A549 (cell line): ENCODE data around the gene KCNAB2.
A peak's percentile ranks its signal among the peaks of the same experiment; 100 is the strongest.

ENCODE experiments used
- CTCF ChIP-seq: fragments of >200 bp; sonication (Bioruptor Twin); formaldehyde crosslinking; IDR thresholded peaks from 3 replicates; pipeline ENCODE4 v1.5.1; 2016
- JUN ChIP-seq, 2 experiments: fragments of >200 bp; sonication (Bioruptor Twin); formaldehyde crosslinking; IDR thresholded peaks; 2 replicates in 1 of 2; 3 replicates in 1 of 2; pipeline ENCODE4 v1.6.1; 2016 to 2017
- POLR2A ChIP-seq: IDR thresholded peaks from 2 replicates; pipeline ENCODE4 v1.6.1; 2012; ENCODE audit warnings: mild to moderate bottlenecking, low read length
- ZFP36 ChIP-seq: fragments of 450-650 bp; IDR thresholded peaks from 2 replicates; pipeline ENCODE4 v1.6.1; 2014; ENCODE audit warnings: borderline replicate concordance; ENCODE audit not compliant: partially characterized antibody
- TF ChIP-seq, protein P1 (sequence below): IDR thresholded peaks from 2 replicates; pipeline ENCODE4 v1.6.1; 2012; ENCODE audit warnings: low read depth, borderline replicate concordance
- TF ChIP-seq, protein P2 (sequence below): IDR thresholded peaks from 2 replicates; pipeline ENCODE4 v1.6.1; 2012

- TF ChIP-seq CTCF (no peak), JUN (IDR thresholded peaks at IDR 0.05) (0 out of 5 replicates have a peak, but pooled peaks of 1 of the 2 experiments have one; percentile 33), POLR2A (peak; percentile 30; the same call in 1 of the 2 replicates), ZFP36 (no peak)
- TF ChIP-seq, protein P1, sequence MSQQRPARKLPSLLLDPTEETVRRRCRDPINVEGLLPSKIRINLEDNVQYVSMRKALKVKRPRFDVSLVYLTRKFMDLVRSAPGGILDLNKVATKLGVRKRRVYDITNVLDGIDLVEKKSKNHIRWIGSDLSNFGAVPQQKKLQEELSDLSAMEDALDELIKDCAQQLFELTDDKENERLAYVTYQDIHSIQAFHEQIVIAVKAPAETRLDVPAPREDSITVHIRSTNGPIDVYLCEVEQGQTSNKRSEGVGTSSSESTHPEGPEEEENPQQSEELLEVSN, result peak; percentile 57; the same call in 1 of the 2 replicates
- TF ChIP-seq, protein P2, sequence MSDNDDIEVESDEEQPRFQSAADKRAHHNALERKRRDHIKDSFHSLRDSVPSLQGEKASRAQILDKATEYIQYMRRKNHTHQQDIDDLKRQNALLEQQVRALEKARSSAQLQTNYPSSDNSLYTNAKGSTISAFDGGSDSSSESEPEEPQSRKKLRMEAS, result peak; percentile 86
Observed at GRCh38 chr1:6026095-6026809, 19.4 kb upstream of the KCNAB2 start.
